Measurements from ENCODE around the gene CD40.

DNA sequence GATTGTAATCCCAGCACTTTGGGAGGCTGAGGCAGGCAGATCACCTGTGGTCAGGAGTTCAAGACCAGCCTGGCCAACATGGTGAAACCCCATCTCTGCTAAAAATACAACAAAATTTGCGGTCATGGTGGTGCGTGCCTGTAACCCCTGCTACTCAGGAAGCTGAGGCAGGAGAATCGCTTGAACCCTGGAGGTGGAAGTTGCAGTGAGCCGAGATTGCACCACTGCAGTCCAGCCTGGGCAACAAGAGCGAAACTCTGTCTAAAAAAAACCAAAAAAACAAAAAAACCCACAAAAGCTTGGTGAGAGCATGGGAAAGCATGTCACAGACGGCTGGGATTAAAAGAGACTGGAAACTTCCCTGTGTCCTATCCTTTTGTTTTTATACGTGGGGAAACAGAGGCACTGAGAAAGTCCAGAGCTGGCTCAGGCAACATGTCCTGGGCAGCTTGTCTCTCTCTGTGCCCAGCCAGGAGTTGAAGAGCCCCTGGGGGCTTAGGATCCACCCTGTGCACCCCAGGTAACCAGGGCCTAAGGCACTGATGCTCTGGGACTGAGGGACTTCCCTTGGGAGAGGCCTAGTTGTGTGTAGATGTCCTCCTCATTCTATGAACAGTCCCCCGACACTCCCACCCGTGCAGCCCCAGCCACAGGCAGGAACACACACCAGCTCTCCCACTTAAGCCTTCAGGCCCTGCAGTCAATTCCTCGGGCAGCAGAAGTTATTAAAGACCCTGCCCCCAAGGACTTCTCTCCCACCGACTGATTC is 16.0 kb downstream of the CD40 start:
- TF ChIP-seq, protein P1, sequence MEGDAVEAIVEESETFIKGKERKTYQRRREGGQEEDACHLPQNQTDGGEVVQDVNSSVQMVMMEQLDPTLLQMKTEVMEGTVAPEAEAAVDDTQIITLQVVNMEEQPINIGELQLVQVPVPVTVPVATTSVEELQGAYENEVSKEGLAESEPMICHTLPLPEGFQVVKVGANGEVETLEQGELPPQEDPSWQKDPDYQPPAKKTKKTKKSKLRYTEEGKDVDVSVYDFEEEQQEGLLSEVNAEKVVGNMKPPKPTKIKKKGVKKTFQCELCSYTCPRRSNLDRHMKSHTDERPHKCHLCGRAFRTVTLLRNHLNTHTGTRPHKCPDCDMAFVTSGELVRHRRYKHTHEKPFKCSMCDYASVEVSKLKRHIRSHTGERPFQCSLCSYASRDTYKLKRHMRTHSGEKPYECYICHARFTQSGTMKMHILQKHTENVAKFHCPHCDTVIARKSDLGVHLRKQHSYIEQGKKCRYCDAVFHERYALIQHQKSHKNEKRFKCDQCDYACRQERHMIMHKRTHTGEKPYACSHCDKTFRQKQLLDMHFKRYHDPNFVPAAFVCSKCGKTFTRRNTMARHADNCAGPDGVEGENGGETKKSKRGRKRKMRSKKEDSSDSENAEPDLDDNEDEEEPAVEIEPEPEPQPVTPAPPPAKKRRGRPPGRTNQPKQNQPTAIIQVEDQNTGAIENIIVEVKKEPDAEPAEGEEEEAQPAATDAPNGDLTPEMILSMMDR (IDR thresholded peaks at IDR 0.05) = no peak
- TF ChIP-seq POLR2AphosphoS5 (IDR thresholded peaks at IDR 0.05) = no peak
- TF ChIP-seq EP300 (IDR thresholded peaks at IDR 0.05) = no peak

Data from upper lobe of left lung (tissue), 4 donors.